HK-2 (cell line): ENCODE data around the gene HOXD13.
A peak's percentile ranks its signal among the peaks of the same experiment; 100 is the strongest.

Experiments
- DNase-seq: peaks from one replicate; pipeline ENCODE4 v3.0.0-alpha.2; 2018; ENCODE audit not compliant: unreplicated experiment

Gene HOXD13

GRCh38 chr2:176132205-176133171 is 40.0 kb downstream of the HOXD13 start:
- no peak for DNase-seq

- DNase-seq: no peak
Measured at GRCh38 chr2:176133389-176133788, 40.9 kb downstream of the HOXD13 start.

DNA sequence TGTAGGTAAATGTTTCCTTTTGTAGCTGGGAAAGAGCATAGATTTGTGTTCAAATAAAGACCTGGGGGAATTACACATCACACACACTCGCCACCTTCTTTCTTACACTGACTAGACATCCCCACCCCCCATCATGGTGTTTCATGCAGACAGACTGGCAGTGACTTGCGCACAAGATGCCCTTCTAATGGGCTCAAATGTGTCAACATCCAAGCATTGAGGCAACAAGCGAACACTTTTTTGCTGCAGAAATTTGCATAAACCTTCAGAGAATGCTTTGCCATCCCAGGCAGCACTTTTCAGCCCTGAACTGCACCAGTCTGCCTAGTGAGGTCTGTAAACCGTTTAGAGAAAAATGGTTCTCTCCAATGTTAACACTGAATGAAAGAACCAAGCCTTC is 41.5 kb downstream of the HOXD13 start:
- no peak for DNase-seq

GRCh38 chr2:176135035-176135440 is 42.5 kb downstream of the HOXD13 start:
- no peak for DNase-seq

DNA sequence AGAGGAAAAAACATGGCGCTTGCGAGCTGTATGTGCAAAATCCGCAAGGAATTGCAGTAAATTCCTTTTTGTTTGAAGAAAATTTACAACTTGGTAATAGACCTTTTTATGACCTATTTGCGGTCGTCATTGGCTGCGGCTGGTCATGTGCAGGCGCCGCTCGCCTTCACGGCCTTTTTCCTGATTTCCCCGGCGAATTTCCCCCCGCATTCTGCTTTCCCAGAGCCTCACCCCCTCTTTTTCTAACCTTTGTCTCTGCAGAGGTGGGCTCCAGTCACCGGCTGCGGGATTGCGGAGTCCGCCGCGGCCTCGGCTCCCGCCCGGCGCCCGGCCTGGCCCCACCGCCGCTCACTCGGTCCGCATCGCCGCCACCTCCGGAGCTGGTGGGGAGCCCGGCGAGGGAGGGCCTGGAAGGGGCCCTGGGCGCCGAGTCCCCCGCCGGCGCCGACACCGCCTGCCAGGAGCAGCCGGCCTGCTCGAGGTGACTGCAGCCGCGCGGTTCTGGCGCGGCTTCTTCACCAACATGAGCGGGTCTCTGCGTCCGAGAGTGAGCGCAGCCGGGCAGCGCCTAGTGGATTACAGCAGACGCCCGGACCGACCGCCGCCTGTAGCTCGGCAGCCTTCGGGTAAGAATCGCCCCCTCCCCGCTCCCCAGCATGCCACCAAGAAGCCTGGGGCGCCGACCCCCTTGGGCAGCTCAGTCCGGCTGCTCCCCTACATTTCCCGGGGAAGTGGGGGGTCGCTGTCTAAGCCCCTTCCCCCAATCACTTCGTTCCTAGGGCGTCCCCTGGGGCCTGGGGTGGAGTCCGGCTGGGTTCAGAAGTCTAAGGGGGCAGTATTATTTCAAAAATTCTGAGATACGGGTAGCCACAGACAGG is 44.1 kb downstream of the HOXD13 start:
- peak; percentile 46 for DNase-seq

GRCh38 chr2:176137252-176137580 is 44.7 kb downstream of the HOXD13 start:
- DNase-seq: no peak

DNA sequence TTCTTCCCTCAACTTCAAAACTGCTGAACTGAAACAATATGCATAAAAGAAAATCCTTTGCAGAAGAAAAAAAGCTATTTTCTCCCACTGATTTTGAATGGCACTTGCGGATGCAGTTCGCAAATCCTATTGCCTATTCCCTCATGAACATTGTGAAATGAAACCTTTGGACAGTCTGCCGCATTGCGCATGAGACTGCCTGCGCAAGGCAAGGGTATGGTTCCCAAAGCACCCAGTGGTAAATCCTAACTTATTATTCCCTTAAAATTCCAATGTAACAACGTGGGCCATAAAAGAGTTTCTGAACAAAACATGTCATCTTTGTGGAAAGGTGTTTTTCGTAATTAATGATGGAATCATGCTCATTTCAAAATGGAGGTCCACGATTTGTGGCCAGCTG is 45.4 kb downstream of the HOXD13 start:
- DNase-seq: no peak

DNA sequence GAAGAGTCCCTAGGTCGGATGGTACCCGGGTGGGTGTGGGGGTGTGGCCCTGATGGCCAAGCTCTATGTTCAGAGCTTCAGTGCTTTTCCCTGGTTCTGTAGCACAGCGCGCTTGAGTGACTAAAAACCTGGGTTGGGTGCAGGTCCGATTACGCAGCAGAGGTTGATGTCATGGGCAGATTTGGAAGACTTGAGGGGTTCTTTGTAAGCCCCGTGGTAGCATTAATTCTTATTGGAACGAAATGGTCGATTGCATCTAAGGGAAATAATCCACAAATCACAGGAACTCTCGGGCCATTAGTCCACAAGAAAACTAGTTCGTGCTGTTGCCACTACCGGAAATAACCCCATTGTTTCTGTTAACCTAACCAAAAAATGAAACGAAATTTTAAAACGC is 46.0 kb downstream of the HOXD13 start:
- DNase-seq: no peak

DNA sequence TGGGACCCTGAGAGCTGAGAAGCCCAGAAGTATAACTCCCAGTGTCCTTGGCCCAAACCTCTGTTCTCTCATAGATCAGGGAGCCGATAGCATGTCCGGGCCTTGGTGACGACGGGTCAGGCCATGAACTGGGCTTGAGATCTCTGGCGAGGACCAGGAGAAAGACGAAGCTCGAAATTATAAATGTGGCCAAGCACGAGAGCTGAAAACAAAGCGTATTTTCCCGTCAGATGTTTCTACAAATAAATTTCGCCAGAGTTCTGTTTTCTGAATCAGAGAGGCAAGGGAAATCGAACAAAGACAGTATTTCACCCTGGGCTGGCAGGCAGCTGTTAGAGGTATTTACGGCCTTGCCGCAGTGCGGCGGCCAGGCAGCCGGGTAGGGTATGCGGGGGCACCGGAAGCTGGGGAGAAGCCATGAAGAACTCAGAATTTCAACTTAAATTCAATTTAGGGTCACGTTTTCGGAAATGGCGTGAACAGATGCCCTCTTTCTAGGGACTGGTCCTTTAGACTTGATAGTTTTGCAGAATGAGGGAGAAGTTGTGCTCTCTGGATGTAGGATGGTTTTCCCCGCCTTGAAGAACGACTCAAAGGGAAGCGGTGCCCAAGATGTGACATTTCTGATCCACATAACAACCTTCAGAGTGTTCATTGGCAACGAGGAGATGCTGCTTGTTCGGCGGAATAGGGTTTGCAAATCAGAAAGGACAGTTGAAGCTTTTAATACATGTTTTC is 46.6 kb downstream of the HOXD13 start:
- no peak for DNase-seq

GRCh38 chr2:176139661-176140512 is 47.4 kb downstream of the HOXD13 start:
- DNase-seq: no peak

GRCh38 chr2:176140513-176141317 is 48.2 kb downstream of the HOXD13 start:
- DNase-seq: peak; percentile 86

DNA sequence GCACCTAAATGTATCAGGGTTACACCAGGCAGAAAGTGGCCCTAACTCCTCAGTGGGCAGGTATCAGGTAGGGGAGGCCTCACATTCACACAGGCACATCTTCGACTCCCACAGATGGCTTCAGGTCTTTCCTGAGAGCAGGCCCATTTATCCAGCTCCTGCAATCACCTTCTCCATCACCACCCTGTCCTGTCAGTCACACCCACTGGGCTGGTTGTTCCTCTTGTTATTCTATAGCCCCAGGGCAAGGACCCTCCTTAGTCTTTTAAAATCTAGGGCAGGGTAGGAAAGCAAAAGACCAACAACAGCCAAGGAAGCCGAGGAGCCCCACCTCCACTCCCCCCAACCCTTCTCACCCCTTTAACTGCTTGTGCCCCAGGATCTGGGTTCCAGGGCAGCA is 49.8 kb downstream of the HOXD13 start:
- DNase-seq: no peak
